Liver (tissue), 9 donors: ENCODE results near the gene CREB5. TPM values are rescaled to one million over a fixed set of nuclear protein-coding genes. Genes with fewer than 3 reads are reported as not detected.

Experiments used
- DNase-seq: peaks from one replicate; pipeline ENCODE4 v3.0.0-alpha.2; 2017; ENCODE audit warnings: low spot score
- H3K27ac ChIP-seq, 2 donors: one replicate each; pipeline ENCODE4 v1.7.0; 2013; ENCODE audit warnings: inconsistent platforms in 2 of 2, low read length in 2 of 2, control low read depth in 1 of 2, low read depth in 1 of 2, mild to moderate bottlenecking in 1 of 2
- H3K27me3 ChIP-seq, 4 donors: one replicate each; pipeline versions ENCODE4 v1.6.1 to v1.7.0; 2013; ENCODE audit warnings: low read length in 3 of 4, inconsistent platforms in 1 of 4, mild to moderate bottlenecking in 1 of 4, moderate library complexity in 1 of 4; ENCODE audit not compliant: control insufficient read depth in 4 of 4, insufficient read depth in 4 of 4
- H3K36me3 ChIP-seq, 4 donors: one replicate each; pipeline versions ENCODE4 v1.6.1 to v1.7.0; 2013; ENCODE audit warnings: low read length in 3 of 4, mild to moderate bottlenecking in 3 of 4, low read depth in 1 of 4, moderate library complexity in 1 of 4; ENCODE audit not compliant: control insufficient read depth in 4 of 4, insufficient read depth in 3 of 4
- H3K4me1 ChIP-seq, 4 donors: one replicate each; pipeline versions ENCODE4 v1.6.1 to v1.7.0; 2013; ENCODE audit warnings: low read length in 3 of 4, mild to moderate bottlenecking in 3 of 4, moderate library complexity in 1 of 4; ENCODE audit not compliant: control insufficient read depth in 4 of 4, insufficient read depth in 4 of 4
- H3K4me3 ChIP-seq, 3 donors: one replicate each; pipeline versions ENCODE4 v1.6.1 to v1.7.0; 2013; ENCODE audit warnings: low read length in 3 of 3, control low read depth in 1 of 3, low read depth in 1 of 3, mild to moderate bottlenecking in 1 of 3
- H3K9ac ChIP-seq, 2 donors: one replicate each; pipeline ENCODE4 v1.7.0; 2013; ENCODE audit warnings: low read length in 2 of 2, mild to moderate bottlenecking in 2 of 2, moderate library complexity in 2 of 2, control low read depth in 1 of 2, low read depth in 1 of 2
- H3K9me3 ChIP-seq, 4 donors: one replicate each; pipeline versions ENCODE4 v1.6.1 to v1.7.0; 2013; ENCODE audit warnings: low read length in 3 of 4; ENCODE audit not compliant: control insufficient read depth in 4 of 4
- ATF3 ChIP-seq: IDR thresholded peaks from 2 replicates; pipeline ENCODE4 v1.6.1; 2016; ENCODE audit warnings: antibody characterized with exemption
- EGR1 ChIP-seq, 2 donors: IDR thresholded peaks; 2 replicates each; pipeline ENCODE4 v1.6.1; 2016 to 2018; ENCODE audit warnings: antibody characterized with exemption in 2 of 2, low read depth in 2 of 2
- FOXA1 ChIP-seq: IDR thresholded peaks from 2 replicates; pipeline ENCODE4 v1.6.1; 2016; ENCODE audit warnings: antibody characterized with exemption
- HNF4A ChIP-seq, 2 donors: conservative IDR thresholded peaks; 2 replicates each; pipeline ENCODE4 v1.6.1; 2016; ENCODE audit warnings: antibody characterized with exemption in 2 of 2, mild to moderate bottlenecking in 2 of 2
- HNF4G ChIP-seq: IDR thresholded peaks from 2 replicates; pipeline ENCODE4 v1.6.1; 2016; ENCODE audit warnings: antibody characterized with exemption
- JUND ChIP-seq, 2 donors: IDR thresholded peaks; 2 replicates each; pipeline ENCODE4 v1.6.1; 2016; ENCODE audit warnings: antibody characterized with exemption in 2 of 2
- MAX ChIP-seq: IDR thresholded peaks from 2 replicates; pipeline ENCODE4 v1.6.1; 2016; ENCODE audit warnings: antibody characterized with exemption
- RAD21 ChIP-seq, 2 donors: IDR thresholded peaks; 2 replicates each; pipeline ENCODE4 v1.6.1; 2016; ENCODE audit warnings: antibody characterized with exemption in 2 of 2, mild to moderate bottlenecking in 2 of 2
- RXRA ChIP-seq, 2 donors: IDR thresholded peaks; 2 replicates each; pipeline ENCODE4 v1.6.1; 2017 to 2018; ENCODE audit warnings: antibody characterized with exemption in 2 of 2, mild to moderate bottlenecking in 1 of 2
- SP1 ChIP-seq: IDR thresholded peaks from 2 replicates; pipeline ENCODE4 v1.6.1; 2018; ENCODE audit warnings: antibody characterized with exemption, mild to moderate bottlenecking
- YY1 ChIP-seq: IDR thresholded peaks from 2 replicates; pipeline ENCODE4 v1.6.1; 2016; ENCODE audit warnings: antibody characterized with exemption, mild to moderate bottlenecking
- ZBTB33 ChIP-seq: IDR thresholded peaks from 2 replicates; pipeline ENCODE4 v1.6.1; 2016; ENCODE audit warnings: antibody characterized with exemption
- WGBS: extraction: QIAGEN DNeasy Blood & Tissue Kit; methylation state at CpG from one replicate; pipeline ENCODE4 v1.1.7; 2013; 5-methylcytosine and 5-hydroxymethylcytosine counted together
- polyA plus RNA-seq, 2 donors: library from polyadenylated mRNA; stranded (reverse) in 1 of 2; unstranded in 1 of 2; fragments of 200-250 nt in 1 of 2; fragments of >200 nt in 1 of 2; fragmentation: Nextera tagmentation in 1 of 2; extraction: Ambion mirVana in 1 of 2; gene quantifications; one replicate each; pipeline versions ENCODE4 v1.2.1 to v1.2.3, GENCODE V29; 2013 to 2015
- total RNA-seq, 2 donors: library from RNA; depleted of rRNA; stranded (reverse); fragments of >200 nt; gene quantifications; one replicate each; pipeline ENCODE4 v1.2.3, GENCODE V29; 2014
- donor health status: healthy.
- donor health status: healthy.
- donor health status: healthy.
- donor health status: healthy.
- donor health status: healthy.

Gene CREB5
- total and polyA plus RNA-seq, 4 donors = 0.25 to 0.92 (median 0.67) TPM

GRCh38 chr7:28800150-28800549 is 387.8 kb downstream of the CREB5 start:
- no peak overlapping the region for H3K4me3 ChIP-seq
- H3K9me3 ChIP-seq = no peaks in the 10 kb centered on the region
- no peaks in the 10 kb centered on the region for H3K27me3 ChIP-seq
- 87% methylated on average over 7 of the region's 7 CpGs for WGBS
- H3K27ac ChIP-seq = no peak overlapping the region
- no peak for DNase-seq
- no peak overlapping the region for H3K9ac ChIP-seq
- H3K4me1 ChIP-seq = no peaks in the 10 kb centered on the region
- no peak for TF ChIP-seq EGR1 (IDR thresholded peaks at IDR 0.05; ENCODE audit: low read depth in 2 of 2)
- no peak for TF ChIP-seq ATF3
- no peak for TF ChIP-seq SP1
- no peak for TF ChIP-seq YY1
- no peak for TF ChIP-seq FOXA1
- no peaks in the 10 kb centered on the region for H3K36me3 ChIP-seq

DNA sequence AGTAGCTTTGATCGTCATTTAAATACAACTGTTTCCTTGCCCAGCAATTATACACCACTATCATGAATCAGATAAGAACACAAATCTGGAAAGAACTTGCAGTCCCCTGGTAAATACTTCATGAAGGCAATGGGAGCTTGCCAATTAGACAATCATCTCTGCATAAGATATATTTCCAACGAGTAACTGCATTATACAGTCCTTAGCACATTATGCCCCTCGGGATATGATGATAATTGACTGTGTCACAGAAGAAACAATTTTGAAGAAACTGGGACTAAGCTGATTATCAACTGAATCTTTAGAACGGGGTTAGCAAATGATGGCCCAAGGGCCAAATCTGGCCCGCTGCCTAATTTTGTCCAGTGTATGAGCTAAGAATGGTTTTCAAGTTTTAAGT is 390.1 kb downstream of the CREB5 start:
- no peaks in the 10 kb centered on the region for H3K4me1 ChIP-seq
- no peak for DNase-seq
- no peak overlapping the region for H3K9ac ChIP-seq
- H3K36me3 ChIP-seq = no peaks in the 10 kb centered on the region
- no peak overlapping the region for H3K4me3 ChIP-seq
- no peak overlapping the region for H3K27ac ChIP-seq
- H3K27me3 ChIP-seq = no peaks in the 10 kb centered on the region
- H3K9me3 ChIP-seq = no peaks in the 10 kb centered on the region
- 83% methylated on average over 5 of the region's 5 CpGs for WGBS
- TF ChIP-seq SP1 (no peak), ZBTB33 (no peak), RAD21 (IDR thresholded peaks at IDR 0.05) (no peak), ATF3 (no peak), RXRA (IDR thresholded peaks at IDR 0.05) (no peak)

DNA sequence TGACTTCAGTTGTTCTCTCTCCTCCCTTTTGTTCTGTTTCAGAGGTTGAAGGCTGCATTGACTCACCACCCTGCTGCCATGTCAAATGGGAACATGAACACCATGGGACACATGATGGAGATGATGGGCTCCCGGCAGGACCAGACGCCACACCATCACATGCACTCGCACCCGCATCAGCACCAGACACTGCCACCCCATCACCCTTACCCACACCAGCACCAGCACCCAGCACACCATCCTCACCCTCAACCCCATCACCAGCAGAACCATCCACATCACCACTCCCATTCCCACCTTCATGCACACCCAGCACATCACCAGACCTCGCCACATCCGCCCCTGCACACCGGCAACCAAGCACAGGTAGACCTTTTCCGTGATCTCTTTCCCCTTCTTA is 391.8 kb downstream of the CREB5 start:
- no peak overlapping the region for H3K9ac ChIP-seq
- H3K4me3 ChIP-seq = no peak overlapping the region
- TF ChIP-seq HNF4G (no peak), ZBTB33 (no peak), HNF4A (conservative IDR thresholded peaks at IDR 0.05) (no peak), MAX (no peak), FOXA1 (no peak), JUND (IDR thresholded peaks at IDR 0.05) (no peak)
- no peaks in the 10 kb centered on the region for H3K36me3 ChIP-seq
- no peaks in the 10 kb centered on the region for H3K4me1 ChIP-seq
- no peaks in the 10 kb centered on the region for H3K9me3 ChIP-seq
- no peak for DNase-seq
- H3K27ac ChIP-seq = no peak overlapping the region
- H3K27me3 ChIP-seq = no peaks in the 10 kb centered on the region
- WGBS = 95% methylated on average over 8 of the region's 8 CpGs
